GM10847 (cell line): ENCODE results near the gene OSM.

Source experiments
- POLR2A ChIP-seq: IDR thresholded peaks from 2 replicates; pipeline ENCODE4 v1.6.1; 2011; ENCODE audit not compliant: insufficient read length; ENCODE audit errors: extremely low read depth

Gene OSM

DNA sequence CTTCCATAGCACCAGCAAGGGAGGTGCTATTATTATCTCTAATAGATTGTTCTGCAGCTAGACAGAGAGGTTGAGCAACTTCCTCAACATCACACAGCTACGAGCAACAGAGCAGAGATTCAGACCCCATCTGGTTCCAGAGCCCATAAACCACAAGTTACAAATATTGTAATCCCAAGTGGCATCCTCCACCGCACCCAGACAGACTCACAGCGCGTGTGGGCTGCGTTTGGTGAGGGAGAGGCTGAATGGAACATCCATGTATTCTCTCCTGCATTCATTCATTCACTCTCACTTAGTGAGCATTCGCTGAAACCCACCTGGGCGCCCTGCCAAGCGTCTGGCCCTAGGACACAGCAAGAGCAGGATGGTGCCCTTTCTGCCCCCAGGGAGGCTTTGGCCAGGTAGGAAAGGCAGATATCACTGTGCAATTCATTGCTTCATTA, 53.6 kb downstream of the OSM start:
- TF ChIP-seq POLR2A: no peak
